Measurements from ENCODE around the gene SLC35D1. TPM values are rescaled to one million over a fixed set of nuclear protein-coding genes. Genes with fewer than 3 reads are reported as not detected.

The SLC35D1 gene
- total RNA-seq, 2 donors from 2014 or later = 48.1 to 75.9 TPM

DNA sequence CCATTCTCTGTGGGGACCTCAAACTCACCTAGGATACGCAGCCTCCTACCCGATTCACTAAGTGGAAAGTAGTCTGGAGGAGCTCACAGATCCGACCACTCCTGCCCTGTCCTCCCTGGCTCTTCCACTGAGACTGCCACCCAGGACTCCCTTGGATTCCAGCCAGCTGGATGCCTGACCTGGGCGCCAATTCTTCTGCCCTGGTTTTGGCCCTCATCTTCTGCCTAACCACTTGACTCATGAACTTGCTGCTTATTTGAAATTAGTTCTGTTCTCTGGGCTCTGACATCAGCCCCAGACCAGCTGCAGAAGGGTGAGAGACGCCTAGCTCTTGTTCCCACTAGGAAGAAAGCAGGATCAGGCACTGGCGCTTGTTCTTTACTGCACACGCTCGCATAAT, 48.9 kb downstream of the SLC35D1 start:
- no peaks in the 10 kb centered on the region for H3K27me3 ChIP-seq
- DNase-seq = no peak
- no peaks in the 10 kb centered on the region for H3K36me3 ChIP-seq
- TF ChIP-seq, protein P1, sequence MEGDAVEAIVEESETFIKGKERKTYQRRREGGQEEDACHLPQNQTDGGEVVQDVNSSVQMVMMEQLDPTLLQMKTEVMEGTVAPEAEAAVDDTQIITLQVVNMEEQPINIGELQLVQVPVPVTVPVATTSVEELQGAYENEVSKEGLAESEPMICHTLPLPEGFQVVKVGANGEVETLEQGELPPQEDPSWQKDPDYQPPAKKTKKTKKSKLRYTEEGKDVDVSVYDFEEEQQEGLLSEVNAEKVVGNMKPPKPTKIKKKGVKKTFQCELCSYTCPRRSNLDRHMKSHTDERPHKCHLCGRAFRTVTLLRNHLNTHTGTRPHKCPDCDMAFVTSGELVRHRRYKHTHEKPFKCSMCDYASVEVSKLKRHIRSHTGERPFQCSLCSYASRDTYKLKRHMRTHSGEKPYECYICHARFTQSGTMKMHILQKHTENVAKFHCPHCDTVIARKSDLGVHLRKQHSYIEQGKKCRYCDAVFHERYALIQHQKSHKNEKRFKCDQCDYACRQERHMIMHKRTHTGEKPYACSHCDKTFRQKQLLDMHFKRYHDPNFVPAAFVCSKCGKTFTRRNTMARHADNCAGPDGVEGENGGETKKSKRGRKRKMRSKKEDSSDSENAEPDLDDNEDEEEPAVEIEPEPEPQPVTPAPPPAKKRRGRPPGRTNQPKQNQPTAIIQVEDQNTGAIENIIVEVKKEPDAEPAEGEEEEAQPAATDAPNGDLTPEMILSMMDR (IDR thresholded peaks at IDR 0.05) = no peak
- no peaks in the 10 kb centered on the region for H3K4me1 ChIP-seq
- H3K9me3 ChIP-seq = no peaks in the 10 kb centered on the region
- H3K27ac ChIP-seq = no peak overlapping the region
- intact Hi-C loops (cut with DNase I) = loop anchor here (10.0 kb wide), 1 partner anchor 210 kb away; no protein-coding TSS in a partner anchor
- H3K4me3 ChIP-seq = no peak overlapping the region
- H3K9ac ChIP-seq (ENCODE audit: low read depth in 2 of 2, low read length in 2 of 2) = no peak overlapping the region

DNA sequence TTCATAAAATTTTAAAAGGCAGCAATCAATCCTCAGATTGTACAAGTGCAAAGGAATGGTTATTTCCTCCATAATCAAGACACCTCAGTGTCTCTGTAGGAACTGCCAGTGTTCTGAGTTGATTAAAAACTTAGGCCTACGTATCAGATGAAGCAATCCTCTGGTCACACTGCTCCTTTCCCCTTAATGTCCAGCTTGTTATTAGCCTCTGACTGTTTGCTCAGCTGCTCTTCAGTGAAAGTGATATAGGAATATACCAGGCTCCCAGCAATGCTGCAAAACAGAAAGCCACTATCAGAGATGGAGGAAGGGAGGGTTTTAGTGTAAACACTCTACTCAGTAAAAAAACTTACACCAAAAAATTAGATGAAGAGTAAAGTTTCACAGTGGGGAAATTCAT, 49.8 kb downstream of the SLC35D1 start:
- Histone ChIP-seq H3K4me3 (no peak overlapping the region), H3K27ac (no peak overlapping the region), H3K4me1 (no peaks in the 10 kb centered on the region), H3K27me3 (no peaks in the 10 kb centered on the region), H3K36me3 (no peaks in the 10 kb centered on the region), H3K9me3 (no peaks in the 10 kb centered on the region), H3K9ac (ENCODE audit: low read depth in 2 of 2, low read length in 2 of 2) (no peak overlapping the region)
- intact Hi-C loops (cut with DNase I) = loop anchor here (10.0 kb wide), 1 partner anchor 211 kb away; no protein-coding TSS in a partner anchor
- TF ChIP-seq, protein P1 (IDR thresholded peaks at IDR 0.05) = no peak
- no peak for DNase-seq

DNA sequence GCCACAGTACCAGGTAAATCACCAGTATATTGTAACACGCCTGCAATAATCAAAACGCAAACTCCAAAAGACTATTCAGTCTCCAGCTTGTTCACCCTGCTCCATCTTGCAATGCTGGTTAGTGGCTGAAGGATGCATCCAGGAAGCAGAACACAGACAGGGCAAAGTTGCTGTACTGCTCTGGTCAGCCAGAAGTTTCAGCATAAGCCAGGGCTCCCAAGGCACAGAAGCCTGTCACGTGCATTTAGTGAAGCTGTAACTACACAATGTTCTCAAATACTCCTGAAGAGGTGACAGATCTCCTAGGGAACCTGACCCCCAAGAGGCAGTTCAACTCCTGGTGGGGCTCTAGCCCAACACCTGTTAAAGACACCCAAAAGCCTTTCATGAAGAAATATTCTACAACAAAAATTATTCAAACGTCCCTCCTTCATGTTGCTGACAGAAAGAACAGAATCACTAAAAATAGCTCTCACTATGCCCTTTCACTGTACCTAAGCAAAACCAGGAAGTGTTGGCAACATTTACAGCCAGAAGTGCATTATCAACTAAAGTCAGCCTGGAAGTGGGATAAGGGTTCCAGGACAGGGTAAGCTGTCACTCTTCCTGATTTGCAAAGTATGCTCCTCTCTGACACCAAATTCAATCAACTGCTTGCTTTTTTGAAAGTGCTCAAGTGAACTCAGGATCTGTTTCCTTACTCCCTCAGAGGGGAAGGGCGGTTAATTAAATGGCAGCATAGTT, 52.1 kb downstream of the SLC35D1 start:
- no peaks in the 10 kb centered on the region for H3K36me3 ChIP-seq
- no peak overlapping the region for H3K4me3 ChIP-seq
- no peak overlapping the region for H3K9ac ChIP-seq (ENCODE audit: low read depth in 2 of 2, low read length in 2 of 2)
- no peaks in the 10 kb centered on the region for H3K27me3 ChIP-seq
- no peaks in the 10 kb centered on the region for H3K4me1 ChIP-seq
- no peak overlapping the region for H3K27ac ChIP-seq
- intact Hi-C loops (cut with DNase I) = loop anchor here (10.0 kb wide), 1 partner anchor 213 kb away; no protein-coding TSS in a partner anchor
- H3K9me3 ChIP-seq = no peaks in the 10 kb centered on the region
- no peak for DNase-seq
- TF ChIP-seq, protein P1 (IDR thresholded peaks at IDR 0.05) = no peak

DNA sequence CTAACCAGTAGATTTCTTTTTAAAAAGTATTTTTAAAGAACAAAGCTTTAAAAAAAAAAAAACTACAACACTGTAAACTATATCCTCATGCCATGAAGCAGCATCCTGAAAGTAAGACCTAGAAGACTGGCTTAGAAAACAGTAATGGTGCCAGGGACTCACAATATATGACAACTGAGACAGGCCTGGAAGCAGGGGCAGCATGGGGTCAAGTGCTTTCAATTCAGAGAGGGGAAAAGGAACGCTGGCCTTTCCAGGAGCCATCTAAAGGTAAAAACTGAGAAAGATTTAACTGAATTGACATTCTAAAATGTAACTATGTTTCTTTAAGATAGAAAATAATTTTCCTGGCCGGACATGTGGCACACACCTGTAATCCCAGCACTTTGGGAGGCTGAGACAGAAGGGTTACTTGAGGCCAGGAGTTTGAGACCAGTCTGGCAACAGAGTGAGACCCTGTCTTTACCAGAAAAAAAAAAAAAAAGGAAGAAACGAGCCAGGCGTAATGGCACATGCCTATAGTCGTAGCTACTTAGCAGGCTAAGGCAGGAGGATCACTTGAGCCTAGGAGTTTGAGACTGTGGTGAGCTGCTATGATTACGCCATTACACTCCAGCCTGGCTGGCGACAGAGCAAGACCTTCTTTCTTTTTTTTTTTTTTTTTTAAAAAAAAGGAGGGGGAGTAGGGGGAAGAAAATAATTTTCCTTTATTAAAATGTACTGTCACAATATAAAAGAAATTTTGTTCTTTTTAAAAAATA, 54.1 kb downstream of the SLC35D1 start:
- H3K36me3 ChIP-seq = no peaks in the 10 kb centered on the region
- no peak overlapping the region for H3K27ac ChIP-seq
- H3K4me3 ChIP-seq = no peak overlapping the region
- no peaks in the 10 kb centered on the region for H3K27me3 ChIP-seq
- TF ChIP-seq, protein P1 (IDR thresholded peaks at IDR 0.05) = no peak
- no peak for DNase-seq
- intact Hi-C loops (cut with DNase I) = loop anchor here (10.0 kb wide), 2 partner anchors 215 to 235 kb away; no protein-coding TSS in a partner anchor
- no peaks in the 10 kb centered on the region for H3K4me1 ChIP-seq
- H3K9ac ChIP-seq (ENCODE audit: low read depth in 2 of 2, low read length in 2 of 2) = no peak overlapping the region
- H3K9me3 ChIP-seq = no peaks in the 10 kb centered on the region

DNA sequence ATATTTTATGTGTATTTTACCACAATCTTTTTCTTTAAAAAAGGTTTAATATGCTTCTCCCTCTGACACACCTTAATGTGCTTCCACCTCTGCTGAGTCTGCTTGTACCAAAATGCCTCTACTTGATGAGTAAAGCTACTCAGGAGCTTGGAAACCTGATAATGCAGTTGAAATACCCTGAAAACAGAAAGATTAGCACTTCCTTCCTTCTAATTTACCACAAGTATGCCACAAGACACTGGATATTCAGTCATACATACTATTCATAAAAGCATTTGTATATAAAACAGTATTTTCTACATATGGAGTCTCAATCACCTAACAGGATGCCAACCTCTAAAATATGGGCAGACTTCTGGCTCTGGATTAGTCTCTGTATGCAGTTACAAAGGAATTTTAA, 55.0 kb downstream of the SLC35D1 start:
- intact Hi-C loops (cut with DNase I) = loop anchor here (10.0 kb wide), 1 partner anchor 234 kb away; no protein-coding TSS in a partner anchor
- Histone ChIP-seq H3K9ac (ENCODE audit: low read depth in 2 of 2, low read length in 2 of 2) (no peak overlapping the region), H3K9me3 (no peaks in the 10 kb centered on the region), H3K4me1 (no peaks in the 10 kb centered on the region), H3K4me3 (no peak overlapping the region), H3K36me3 (no peaks in the 10 kb centered on the region), H3K27me3 (no peaks in the 10 kb centered on the region), H3K27ac (no peak overlapping the region)
- TF ChIP-seq, protein P1 (IDR thresholded peaks at IDR 0.05) = no peak
- no peak for DNase-seq
